DMS114 treated with DMSO at 0.1 percent for 48 hours (cell line): ENCODE data around the gene GIPC1.
"Not testable (repeated sequence)": the region's sequence is repeated elsewhere in the genome, so short reads cannot be mapped to it uniquely, and the experiment has no call there.

ENCODE experiments used
- DNase-seq: peaks from one replicate; lab custom pipeline; 2025; ENCODE audit not compliant: unreplicated experiment; lab: John Stamatoyannopoulos, UW

Gene GIPC1

GRCh38 chr19:14517840-14518505, 22.0 kb upstream of the GIPC1 start, which contains the start of gene DNAJB1:
DNAJB1 (minus strand) TSS chr19:14518397; CDS start chr19:14518349, 48 bp downstream.
- DNase-seq = no peak

- DNase-seq = no peak
Observed at GRCh38 chr19:14517446-14517839, 21.5 kb upstream of the GIPC1 start.

- DNase-seq = no peak
Observed at GRCh38 chr19:14516746-14517438, 21.0 kb upstream of the GIPC1 start.

- no peak for DNase-seq
Observed at GRCh38 chr19:14516048-14516534, 20.2 kb upstream of the GIPC1 start.

GRCh38 chr19:14515501-14516047, 19.6 kb upstream of the GIPC1 start:
- no peak for DNase-seq

GRCh38 chr19:14514215-14514863, 18.4 kb upstream of the GIPC1 start:
- no peak for DNase-seq

GRCh38 chr19:14512406-14512961, 16.6 kb upstream of the GIPC1 start:
- no peak for DNase-seq

- DNase-seq = no peak
Observed at GRCh38 chr19:14511229-14511593, 15.3 kb upstream of the GIPC1 start.

- no peak for DNase-seq
Observed at GRCh38 chr19:14510311-14511228, 14.6 kb upstream of the GIPC1 start.

- DNase-seq = no peak
Observed at GRCh38 chr19:14507704-14508542, 12.0 kb upstream of the GIPC1 start.

- DNase-seq = no peak
Observed at GRCh38 chr19:14505488-14506239, 9.7 kb upstream of the GIPC1 start.

GRCh38 chr19:14504575-14504974, 8.6 kb upstream of the GIPC1 start:
- not testable (repeated sequence) for DNase-seq

- DNase-seq = no peak
Observed at GRCh38 chr19:14503285-14503684, 7.4 kb upstream of the GIPC1 start.

GRCh38 chr19:14502334-14503092, 6.6 kb upstream of the GIPC1 start:
- DNase-seq = no peak

GRCh38 chr19:14497228-14497921, 1.4 kb upstream of the GIPC1 start:
- DNase-seq = no peak

- no peak for DNase-seq
Observed at GRCh38 chr19:14496834-14497227, 904 bp upstream of the GIPC1 start.

GRCh38 chr19:14495672-14496028, 277 bp downstream of the GIPC1 start:
- DNase-seq = no peak
